Stimulated activated CD4-positive, alpha-beta T cell treated with anti-CD3 and anti-CD28 coated beads, Interleukin-4, amount 100 ng/mL, for 1 hour (primary cell): ENCODE measurements around the gene CDYL2.
A peak's percentile ranks its signal among the peaks of the same experiment; 100 is the strongest.
"Not testable (repeated sequence)": the region's sequence is repeated elsewhere in the genome, so short reads cannot be mapped to it uniquely, and the experiment has no call there.

ENCODE experiments used
- DNase-seq: peaks from one replicate; pipeline ENCODE4 v3.0.0-alpha.2; 2020

Gene CDYL2

DNA sequence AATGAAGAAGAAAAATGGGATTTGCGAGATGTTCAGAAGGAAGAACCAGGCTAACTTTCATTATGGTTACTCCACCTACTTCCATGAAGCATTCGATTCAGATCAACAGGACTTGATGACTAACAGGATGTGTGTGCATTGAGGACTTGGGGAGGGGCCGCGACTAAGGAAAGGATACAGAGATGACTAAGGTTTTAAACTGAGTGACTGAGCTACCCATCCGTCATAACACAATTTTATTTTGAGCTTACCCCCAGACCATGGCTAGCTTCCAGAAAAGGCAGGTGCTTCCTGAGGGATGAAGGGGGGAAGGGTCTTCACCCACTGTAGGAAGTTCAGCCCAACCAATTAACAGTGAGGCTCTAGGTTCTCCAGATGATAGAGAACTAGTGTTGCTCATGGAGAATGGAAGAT lies 2.5 kb upstream of the CDYL2 start:
- DNase-seq, result peak; percentile 58

DNA sequence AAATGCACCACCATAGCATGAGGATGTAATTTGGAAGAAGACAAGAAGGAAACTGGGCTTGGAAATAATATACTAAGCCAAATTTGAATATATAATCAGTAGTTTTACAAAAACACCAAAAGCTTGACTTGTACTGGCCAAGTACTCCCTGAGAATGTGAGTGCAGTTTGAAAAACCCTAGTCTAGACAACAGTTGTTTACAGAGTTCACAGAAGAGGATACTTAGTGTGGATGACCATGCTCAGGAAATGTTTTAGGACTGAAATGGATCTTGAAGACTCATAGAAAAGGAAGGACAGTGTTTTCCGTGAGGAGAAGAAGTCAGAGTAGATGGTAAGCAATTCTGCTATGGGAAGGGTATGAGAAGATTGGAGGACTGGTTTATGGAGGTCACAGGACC lies 1.9 kb upstream of the CDYL2 start:
- DNase-seq, result no peak

- DNase-seq, result peak; percentile 74
Observed at GRCh38 chr16:80804056-80804525, 307 bp downstream of the CDYL2 start.

- peak; percentile 55 for DNase-seq
Observed at GRCh38 chr16:80803339-80804055, 901 bp downstream of the CDYL2 start.

DNA sequence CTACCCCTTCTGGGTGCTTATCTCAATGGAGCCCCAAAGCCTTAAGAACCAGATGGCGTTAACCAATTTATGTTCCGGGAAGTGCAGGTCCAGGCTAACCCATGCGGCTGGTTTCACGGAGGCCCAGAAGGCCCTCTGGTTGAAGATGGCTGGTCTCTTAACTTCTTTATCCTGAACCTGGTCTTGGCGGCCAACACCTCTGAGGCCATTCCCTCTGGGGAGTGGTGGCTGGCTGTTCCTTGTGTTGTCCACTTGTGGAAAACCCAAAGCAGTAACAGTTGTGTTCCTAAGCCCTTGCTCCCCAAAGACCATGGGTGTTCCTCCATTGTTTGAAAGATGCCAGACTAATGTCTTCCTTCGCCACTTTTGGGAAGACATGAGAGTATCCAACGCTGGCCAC lies 1.5 kb downstream of the CDYL2 start:
- DNase-seq, result no peak

- DNase-seq, result no peak
Observed at GRCh38 chr16:80802138-80802537, 2.3 kb downstream of the CDYL2 start.

DNA sequence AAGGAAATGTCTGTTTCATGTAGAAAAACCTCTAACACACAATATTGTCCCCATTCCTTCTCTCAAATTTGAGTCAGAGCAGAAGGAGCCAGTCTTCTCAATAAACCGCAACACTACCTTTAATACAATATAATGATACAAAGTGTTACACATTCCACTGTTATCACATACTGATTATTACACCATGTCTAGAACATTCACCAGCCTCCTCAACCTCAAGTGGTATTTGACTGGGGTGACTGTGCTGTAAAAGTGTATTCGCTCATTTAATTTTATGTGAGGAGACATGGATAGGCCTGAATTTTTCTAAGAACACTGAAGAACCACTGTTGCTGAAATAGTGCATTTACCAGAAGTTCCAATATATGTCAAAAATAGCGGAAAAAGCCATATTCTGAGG lies 10.3 kb downstream of the CDYL2 start:
- no peak for DNase-seq

DNA sequence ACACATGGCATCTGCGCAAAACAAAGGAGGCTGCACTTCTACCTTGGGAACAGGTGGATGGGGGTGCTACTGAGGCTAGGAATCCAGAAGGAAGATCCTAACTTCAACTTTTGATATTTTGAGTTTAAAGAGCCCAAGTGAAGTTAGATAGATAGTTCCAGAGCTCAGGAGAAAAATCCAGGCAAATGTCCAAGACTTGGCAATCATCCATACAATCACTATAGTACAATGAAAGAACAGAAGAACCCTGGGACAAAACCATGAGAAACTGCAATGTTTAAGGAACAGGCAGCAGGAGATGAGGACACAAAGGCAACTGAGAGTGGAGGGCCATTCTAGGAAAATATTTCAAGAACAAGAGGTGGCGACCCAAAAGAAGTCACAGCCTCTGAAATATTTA lies 12.4 kb downstream of the CDYL2 start:
- no peak for DNase-seq

GRCh38 chr16:80791411-80791810 lies 13.0 kb downstream of the CDYL2 start:
- DNase-seq, result no peak

DNA sequence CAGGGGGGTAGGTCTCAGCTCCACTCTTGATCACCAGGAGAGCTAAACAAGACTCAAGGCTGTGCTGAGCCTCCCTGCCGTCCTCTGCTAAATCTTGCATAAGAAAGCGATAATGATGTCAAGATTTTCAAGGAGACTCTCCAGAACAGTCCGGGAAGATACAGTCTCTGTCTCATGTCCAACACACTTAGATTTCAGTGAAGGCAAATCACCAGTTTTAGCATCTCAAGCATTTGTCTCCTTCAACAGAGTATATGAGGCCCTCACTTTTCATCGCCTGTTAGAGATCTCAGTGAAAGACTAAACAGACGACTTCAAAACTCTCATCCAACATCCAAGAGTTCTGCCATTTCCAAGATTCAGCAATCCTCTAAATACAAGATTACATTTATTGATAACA lies 13.6 kb downstream of the CDYL2 start:
- no peak for DNase-seq

GRCh38 chr16:80788027-80788426 lies 16.4 kb downstream of the CDYL2 start:
- no peak for DNase-seq

- DNase-seq, result not testable (repeated sequence)
Observed at GRCh38 chr16:80786561-80786960, 17.8 kb downstream of the CDYL2 start.

GRCh38 chr16:80784951-80785350 lies 19.4 kb downstream of the CDYL2 start:
- DNase-seq, result no peak

DNA sequence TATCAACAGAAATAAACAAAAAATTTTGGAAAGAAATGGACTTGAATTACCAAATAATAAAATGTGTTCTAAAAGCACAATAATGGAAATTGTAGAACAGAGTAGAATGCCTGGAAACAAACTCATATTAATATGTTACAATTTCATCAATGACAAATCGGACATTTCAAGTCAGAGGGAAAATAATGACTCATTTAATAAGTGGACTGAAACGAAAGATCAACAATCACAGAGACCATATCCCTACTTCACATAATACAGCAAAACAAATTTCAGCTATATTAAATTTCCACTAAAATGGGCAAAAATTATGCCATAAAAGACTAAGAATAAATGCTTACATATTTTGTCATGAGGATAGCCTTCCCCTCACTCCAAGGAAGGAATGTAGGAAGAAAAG lies 25.7 kb downstream of the CDYL2 start:
- no peak for DNase-seq

GRCh38 chr16:80776856-80777255 lies 27.5 kb downstream of the CDYL2 start:
- no peak for DNase-seq

GRCh38 chr16:80775450-80775849 lies 28.9 kb downstream of the CDYL2 start:
- DNase-seq, result no peak

- no peak for DNase-seq
Observed at GRCh38 chr16:80766798-80767197, 37.6 kb downstream of the CDYL2 start.

GRCh38 chr16:80759419-80760162 lies 44.8 kb downstream of the CDYL2 start:
- no peak for DNase-seq

DNA sequence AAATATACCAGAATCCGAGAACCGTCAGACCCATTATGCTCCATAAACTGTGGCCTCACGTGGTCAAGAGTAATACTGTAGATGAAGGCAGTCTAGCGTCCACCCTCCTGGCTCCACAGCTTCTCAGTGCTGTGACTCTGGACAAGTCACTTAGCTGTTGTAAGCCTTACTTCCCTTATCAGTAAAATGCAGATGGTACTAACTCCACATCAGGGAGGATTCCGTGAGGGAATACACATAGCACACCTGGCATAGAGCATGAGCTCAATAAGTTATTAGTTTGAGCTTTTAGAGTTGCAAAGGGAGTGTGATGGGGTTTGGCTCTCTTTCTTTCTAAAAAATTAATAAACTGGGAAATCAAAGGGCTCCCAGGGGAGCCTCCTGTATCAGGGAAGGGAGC lies 49.9 kb downstream of the CDYL2 start:
- no peak for DNase-seq

DNA sequence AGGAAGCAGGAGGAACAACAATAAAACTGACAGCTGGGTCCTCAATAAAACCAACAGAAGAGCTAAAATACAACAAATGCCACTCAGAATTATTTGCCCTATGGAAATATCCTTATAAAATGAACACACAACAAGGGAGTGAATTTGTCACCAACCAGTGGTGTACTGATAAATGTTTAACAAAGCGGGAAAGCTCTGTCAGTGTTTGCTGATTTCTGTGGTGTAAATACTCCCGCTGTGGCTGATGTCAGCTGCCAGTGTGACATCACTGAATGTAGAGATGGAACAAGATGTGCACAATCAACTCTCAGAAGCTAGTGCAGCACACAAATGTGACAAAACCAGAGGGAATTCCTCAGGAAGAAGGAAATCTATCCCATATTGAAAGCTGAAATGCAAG lies 51.9 kb downstream of the CDYL2 start:
- DNase-seq, result no peak

DNA sequence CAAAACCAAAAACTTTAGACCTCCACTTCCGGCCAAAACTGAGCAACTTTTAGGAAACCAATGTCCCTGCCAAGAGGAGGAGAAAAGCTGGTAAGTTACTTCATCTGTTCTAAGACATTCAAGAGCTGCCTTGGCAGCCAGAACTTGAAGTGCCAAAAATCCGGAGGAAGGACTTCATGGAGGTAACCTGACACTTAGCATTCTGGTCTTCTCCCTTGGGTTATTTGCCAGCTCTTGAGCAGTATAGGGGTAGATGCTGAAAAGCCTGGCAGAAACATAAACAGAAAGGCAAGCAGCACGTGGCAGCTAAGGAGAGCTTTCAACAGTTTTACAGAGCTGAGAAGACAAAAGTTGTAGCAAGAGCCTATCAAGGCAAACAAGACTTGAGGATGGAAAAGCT lies 53.2 kb downstream of the CDYL2 start:
- DNase-seq, result no peak

DNA sequence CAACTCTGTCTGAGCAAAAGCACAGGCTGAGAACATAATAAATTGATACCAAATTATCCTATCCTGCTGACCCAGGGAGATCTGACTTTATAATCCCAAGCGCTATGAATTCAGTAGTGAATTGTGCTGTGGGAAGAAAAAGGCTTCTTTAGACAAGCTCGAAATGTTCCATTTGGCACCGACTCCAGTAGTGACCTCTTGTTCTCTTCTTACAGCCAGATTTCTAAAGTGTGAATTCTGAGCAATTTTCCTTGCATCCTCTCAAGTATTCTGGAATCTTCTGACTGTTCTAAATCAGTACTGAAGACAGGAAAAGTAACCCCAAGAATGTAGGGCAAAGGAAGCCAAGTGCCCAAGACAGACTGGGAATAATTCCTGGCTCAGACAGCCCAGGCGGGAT lies 58.2 kb downstream of the CDYL2 start:
- DNase-seq, result no peak

GRCh38 chr16:80744856-80745255 lies 59.5 kb downstream of the CDYL2 start:
- no peak for DNase-seq

DNA sequence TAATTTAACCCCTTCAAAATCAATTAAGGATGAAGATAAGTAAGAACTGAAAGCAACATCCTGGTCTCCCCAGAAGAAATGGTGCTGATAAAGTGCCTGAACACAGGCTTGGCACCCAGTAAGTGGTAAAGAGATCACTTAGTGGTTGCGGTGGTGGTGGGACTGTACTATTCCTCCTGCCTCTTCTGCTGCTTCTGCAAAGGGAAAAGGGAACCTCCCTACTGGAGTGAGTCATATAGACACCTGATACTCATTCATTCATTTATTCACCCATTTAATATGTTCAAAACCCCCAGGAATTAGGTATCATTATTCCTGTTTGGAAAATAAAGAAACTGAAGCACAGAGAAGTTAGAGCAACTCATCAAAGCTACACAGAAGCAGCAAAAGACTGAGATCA lies 60.6 kb downstream of the CDYL2 start:
- DNase-seq, result no peak

- DNase-seq, result no peak
Observed at GRCh38 chr16:80743273-80743672, 61.1 kb downstream of the CDYL2 start.
